ENCODE results near the gene NEDD4. TPM values are rescaled to one million over a fixed set of nuclear protein-coding genes. Genes with fewer than 3 reads are reported as not detected.
"Not testable (repeated sequence)": the region's sequence is repeated elsewhere in the genome, so short reads cannot be mapped to it uniquely, and the experiment has no call there.

The NEDD4 gene
- polyA plus RNA-seq, 4 donors = 14.9 to 17.5 (median 15.9) TPM

DNA sequence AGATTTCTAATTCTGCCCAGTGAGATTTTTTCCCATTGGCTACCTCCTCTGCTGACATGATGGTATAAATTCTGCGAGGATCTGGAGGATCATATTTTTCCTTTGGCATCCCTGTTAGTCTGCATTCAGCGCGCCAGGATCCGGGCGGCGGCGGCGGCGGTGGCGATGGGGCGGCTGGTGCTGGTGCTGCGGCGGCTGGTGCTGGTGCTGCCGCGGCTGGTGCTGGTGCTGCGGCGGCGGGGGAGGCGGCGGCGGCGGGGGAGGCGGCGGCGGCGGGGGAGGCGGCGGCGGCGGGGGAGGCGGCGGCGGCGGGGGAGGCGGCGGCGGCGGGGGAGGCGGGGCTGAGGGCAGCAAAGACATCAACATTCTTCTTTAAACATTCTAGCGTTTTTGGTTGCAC is 13.6 kb upstream of the NEDD4 start:
- not testable (repeated sequence) for DNase-seq (ENCODE audit: low read depth in 4 of 4, low spot score in 3 of 4)

DNA sequence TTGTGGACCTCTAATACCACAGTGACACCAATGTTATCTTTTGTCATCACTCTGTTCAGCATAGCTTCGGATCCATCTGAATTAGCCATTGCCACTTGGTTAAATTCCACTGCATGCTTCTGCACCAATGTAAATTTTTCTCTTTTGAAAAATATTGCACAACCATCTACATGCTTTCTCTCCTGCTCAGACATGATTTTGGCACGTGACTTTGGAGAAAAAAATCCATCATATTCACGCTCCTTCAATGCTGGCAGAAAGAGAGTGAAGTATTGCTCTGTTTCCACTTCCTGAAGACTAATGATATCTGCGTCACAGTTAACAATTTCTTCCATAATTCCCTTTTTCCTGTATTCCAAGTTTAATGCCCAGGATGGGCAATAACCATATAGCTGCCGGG is 13.0 kb upstream of the NEDD4 start:
- not testable (repeated sequence) for DNase-seq (ENCODE audit: low read depth in 4 of 4, low spot score in 3 of 4)

DNA sequence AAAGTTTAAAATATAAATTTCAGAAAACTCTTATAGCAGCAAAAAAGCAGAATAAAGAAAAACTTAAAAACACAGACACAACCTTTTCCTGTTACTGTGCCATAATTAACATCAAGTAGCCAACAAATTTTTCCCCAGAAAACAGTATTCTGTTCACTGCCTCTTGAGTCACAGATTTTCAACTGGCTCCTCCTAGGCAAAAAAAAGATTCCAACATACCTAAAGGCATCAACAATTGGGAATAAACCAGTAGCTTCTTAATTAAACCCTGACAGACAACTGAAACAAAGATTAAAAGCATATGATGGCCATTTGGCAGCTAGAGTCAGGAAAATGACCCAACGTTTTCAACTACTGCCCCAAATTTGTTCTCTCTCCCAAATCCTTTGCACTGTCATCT is 10.9 kb upstream of the NEDD4 start:
- DNase-seq (ENCODE audit: low read depth in 4 of 4, low spot score in 3 of 4) = not testable (repeated sequence)

GRCh38 chr15:56003777-56004176 is 10.4 kb upstream of the NEDD4 start:
- not testable (repeated sequence) for DNase-seq (ENCODE audit: low read depth in 4 of 4, low spot score in 3 of 4)

DNA sequence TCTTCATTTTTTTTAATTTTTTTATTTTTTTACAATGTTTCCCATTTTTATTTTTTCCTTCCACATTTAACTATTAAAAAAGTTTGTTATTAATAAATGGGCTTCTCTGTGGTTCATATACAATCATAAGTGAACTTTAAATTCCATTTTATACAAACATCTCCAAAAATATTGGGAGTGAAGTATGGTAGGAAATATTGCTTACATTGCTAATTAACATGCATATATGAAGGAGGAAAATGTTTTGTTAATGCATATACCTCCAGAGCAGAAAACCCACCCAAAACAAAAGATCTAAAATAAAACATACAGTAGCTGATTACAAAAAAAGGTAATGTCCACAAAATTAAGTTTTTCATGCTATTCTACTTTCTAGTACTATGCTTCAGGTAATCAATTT is 9.9 kb upstream of the NEDD4 start:
- DNase-seq (ENCODE audit: low read depth in 4 of 4, low spot score in 3 of 4) = not testable (repeated sequence)

- DNase-seq (ENCODE audit: low read depth in 4 of 4, low spot score in 3 of 4) = no peak
These were observed 8.2 kb upstream of the NEDD4 start for GRCh38 chr15:56001471-56002078.

DNA sequence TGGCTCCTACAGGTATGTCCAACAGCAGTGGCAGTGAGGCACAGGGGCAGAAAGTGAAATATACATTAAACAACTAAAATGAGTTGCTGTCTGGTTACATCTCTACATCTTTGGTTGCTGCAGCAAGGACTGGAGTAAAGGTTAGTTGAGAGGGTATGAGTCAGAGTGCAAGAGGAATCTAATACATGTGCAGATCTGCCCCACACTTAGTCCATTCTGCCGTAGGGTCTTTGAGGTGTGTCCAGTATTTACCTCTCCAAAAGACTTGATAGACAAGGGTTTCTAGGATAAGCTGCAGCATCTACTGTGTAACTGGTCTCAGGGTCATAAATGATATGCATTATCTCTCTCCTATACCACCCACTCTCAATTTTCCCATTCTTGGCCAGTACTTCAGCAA is 6.2 kb upstream of the NEDD4 start:
- no peak for DNase-seq (ENCODE audit: low read depth in 4 of 4, low spot score in 3 of 4)

DNA sequence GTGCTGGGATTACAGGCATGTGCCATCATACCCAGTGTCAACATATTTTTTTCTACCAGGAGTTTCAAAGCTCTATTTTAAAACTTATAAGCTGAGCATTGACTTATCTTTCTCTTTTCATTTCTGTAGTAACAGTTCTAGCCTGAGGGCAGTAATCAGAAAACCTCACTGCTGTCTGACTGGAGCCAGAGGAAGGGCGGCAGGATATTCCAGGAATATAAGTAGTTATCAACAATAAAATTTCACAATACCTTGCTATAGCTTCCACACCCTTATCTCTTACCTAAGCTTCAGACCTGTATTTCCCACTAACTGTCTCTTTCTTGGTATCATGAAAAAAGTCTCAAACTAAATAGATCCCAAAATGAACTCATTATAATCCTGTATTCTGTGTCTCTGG is 5.1 kb upstream of the NEDD4 start:
- no peak for DNase-seq (ENCODE audit: low read depth in 4 of 4, low spot score in 3 of 4)

DNA sequence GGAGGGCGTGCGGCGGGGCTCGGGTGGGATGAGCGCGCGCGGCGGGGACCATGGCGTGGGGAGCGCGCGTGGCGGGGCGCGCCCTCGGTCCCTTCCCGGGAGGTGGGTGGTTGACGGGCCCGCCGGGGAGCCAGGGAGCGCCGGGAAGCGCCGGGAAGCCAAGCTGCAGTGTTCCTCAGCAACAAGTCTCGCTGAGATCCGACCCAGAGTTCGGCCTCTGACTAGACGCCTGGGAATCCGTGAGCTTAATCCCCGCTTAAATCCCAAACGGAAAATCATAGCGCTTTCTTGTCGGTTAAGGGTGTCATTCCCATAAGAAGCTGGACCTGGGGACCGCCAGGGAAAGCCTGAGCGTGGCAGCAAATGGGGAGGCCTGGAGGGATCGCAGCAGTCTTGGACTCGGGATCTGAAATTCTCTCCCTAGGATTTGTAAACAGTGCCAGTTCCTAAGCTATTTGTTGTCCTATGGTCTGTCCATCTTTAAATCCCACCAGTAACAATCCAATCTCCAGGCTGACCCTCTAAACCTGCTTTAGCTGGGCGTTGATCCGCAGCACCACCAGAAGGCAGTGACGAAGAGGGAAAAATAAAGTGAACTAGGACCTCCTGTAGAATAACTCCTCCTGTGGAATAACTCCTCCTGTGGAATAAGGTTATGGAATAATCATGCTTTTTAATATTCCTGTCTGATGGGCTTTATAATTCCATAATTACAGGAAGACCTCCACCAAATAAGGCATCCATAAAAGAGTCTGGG is 570 bp upstream of the NEDD4 start:
- DNase-seq (ENCODE audit: low read depth in 4 of 4, low spot score in 3 of 4) = peak; percentile 27 to 43 (median 36)

DNA sequence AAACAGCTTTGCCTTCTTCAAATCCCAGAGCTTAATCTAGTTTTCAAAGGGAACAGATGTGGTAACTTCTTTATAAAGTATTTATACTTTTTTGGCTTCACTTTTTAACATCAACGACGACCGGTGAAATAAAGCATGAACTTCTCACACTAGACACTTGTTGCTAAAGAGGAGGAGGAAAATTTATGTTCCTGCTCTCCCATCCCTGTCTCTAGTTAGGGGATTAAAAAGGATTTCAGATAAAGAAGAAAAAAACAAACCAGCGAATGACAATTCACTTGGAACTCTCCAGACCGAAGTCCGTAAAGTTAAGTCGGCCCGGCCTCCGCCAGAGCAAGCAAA is 672 bp downstream of the NEDD4 start:
- DNase-seq (ENCODE audit: low read depth in 4 of 4, low spot score in 3 of 4) = peak in 1 of 4 donors; percentile 44

DNA sequence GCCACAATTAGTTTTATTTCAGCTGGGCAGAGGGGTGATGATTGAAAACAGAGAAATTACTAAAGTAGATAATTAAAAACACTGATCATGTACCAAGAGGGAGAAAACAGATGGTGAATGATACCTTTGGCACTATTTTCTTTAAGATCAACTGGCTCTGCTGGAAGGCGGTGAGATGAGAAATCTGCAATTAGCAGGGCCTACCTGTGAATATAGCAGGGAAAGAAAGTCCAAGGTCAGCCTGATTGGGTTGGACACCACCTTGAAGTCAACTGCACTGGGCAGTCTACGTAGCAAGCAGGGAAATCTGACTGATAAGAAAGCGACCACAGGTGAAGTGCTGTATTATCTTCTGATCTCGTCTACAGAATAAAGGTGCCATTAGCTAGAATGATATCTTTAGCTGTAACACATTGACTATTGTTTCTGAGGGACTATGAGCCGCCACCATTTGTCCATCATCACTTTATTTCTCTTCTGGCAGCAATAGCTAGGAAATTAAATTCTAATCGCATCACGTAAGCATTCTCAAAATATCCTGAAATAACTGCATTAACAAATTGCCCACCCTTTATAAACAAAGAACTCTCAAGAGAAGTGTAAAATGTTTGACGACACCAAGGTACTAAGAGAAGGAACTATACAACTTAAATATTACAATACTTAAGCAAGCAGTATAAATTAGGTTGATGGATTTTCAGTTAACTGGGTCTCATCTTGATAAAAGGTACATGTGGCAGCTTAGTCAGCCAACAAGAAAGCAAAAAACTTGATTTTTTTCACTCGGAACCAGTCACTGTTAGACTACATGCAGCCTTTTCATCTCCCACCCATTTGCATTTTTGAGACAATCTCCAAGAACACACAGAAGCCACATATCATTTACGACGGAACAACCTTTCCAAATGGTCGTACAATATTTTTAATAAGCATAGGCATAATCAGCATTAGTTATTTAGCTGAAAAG is 1.3 kb downstream of the NEDD4 start:
- DNase-seq (ENCODE audit: low read depth in 4 of 4, low spot score in 3 of 4) = no peak

DNA sequence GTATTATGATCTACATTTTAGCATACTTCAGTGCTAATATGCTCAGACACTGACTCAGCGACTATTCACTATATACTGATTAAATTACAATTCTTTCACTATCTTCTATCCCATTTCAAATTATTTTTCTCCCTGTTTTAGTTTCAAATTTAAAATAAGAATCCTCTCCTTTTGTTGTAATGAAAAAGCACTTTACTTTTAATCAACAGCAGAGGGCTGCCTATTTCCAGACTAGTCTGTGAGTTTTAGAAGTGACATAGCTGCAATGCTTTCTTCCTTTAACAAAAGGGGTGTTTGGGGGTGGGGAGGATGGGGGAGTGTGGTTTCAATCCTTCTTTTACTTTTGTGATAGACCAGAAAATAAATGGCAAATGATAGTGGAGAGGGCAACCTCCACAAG is 2.4 kb downstream of the NEDD4 start:
- DNase-seq (ENCODE audit: low read depth in 4 of 4, low spot score in 3 of 4) = no peak

- DNase-seq (ENCODE audit: low read depth in 4 of 4, low spot score in 3 of 4) = no peak
These were observed 2.9 kb downstream of the NEDD4 start for GRCh38 chr15:55990516-55990915.

DNA sequence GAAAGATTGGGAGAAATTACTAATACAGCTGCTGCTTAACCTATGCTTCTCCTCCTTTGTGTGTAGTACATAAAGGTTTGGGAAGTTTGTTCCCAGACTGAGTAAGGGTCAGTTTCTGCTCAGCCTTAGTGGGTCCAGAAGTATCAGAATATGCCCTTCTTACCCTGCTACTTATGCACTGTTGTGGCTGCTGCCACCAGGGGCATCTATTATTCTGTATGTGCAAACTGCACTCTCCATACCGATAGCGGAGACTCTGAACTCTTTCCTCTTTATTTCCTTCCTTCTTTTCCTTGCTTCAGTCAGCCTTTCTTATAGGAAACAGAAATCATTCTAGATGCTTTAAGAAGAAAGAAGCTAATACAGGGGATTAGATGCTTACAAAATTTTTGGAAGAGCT is 4.0 kb downstream of the NEDD4 start:
- DNase-seq (ENCODE audit: low read depth in 4 of 4, low spot score in 3 of 4) = no peak

DNA sequence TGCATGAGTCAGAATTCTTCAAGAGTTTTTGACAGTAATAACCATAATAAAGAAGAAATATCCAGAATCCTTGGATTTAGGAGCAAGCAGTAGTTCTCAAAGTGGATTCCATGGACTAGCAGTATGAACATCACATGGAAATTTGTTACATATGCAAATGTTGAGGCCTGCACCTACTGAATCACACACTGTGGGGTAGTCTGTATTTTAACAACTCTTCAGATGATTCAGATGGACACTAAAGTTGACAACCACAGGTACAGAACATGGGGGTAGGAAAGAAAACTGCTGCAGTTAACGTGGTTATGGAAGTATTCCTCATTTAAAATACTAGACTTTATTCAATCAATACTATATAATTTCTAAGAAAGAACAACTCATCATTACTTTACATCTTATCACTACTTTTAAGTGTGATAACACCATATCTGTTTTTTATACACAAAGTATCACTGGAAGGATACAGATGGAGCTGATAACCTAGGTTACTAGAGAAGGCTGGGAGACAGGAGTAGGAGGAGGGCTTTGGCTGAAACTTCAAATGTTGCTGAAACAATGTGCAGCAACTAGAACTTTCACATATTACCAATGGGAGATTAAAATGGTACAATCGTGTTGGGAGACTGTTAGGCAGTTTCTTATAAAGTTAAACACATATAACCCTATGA is 11.7 kb downstream of the NEDD4 start:
- no peak for DNase-seq (ENCODE audit: low read depth in 4 of 4, low spot score in 3 of 4)

DNA sequence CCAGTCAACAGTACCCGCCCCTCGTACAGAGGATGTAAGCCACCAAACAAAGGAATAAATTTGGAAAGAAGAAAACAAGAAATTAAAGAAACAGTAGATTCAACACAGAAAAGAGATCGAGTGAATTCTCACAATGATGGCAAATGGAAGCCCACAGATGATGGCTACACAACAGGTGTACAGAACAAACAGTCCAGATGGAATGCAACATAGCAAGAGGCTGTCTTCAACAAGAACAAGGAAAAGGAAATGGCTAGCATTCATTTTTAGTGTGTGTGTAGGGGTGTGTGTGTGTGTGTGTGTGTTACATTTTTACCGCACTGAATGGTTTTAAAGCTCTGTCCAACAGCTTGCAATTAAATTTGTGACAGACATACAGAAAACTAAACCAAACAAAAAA is 12.9 kb downstream of the NEDD4 start:
- DNase-seq (ENCODE audit: low read depth in 4 of 4, low spot score in 3 of 4) = no peak

- DNase-seq (ENCODE audit: low read depth in 4 of 4, low spot score in 3 of 4) = no peak
These were observed 16.2 kb downstream of the NEDD4 start for GRCh38 chr15:55977231-55977630.

GRCh38 chr15:55970286-55970685 is 23.1 kb downstream of the NEDD4 start:
- DNase-seq (ENCODE audit: low read depth in 4 of 4, low spot score in 3 of 4) = no peak

DNA sequence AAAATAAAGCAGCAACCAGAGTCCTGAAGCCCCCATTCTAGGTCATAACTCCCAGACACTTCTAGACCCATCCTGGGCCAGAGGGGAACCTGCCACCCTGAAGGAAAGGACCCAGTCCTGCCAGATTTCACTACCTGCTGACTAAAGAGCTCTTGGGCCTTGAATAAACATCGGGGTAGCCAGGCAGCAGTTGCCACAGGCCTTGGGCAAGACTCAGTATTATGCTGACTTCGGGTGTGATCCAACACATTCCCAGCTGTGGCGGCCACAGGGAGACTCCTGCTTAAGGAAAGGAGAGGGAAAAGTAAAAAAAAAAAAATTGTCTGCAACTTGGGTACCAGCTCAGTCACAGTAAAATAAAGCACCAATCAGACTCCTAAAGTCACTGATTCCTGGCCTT is 23.8 kb downstream of the NEDD4 start:
- no peak for DNase-seq (ENCODE audit: low read depth in 4 of 4, low spot score in 3 of 4)

- no peak for DNase-seq (ENCODE audit: low read depth in 4 of 4, low spot score in 3 of 4)
These were observed 24.5 kb downstream of the NEDD4 start for GRCh38 chr15:55968923-55969322.

GRCh38 chr15:55965091-55965490 is 28.3 kb downstream of the NEDD4 start:
- no peak for DNase-seq (ENCODE audit: low read depth in 4 of 4, low spot score in 3 of 4)

All from left renal pelvis (tissue), 4 donors.